HG02588 (cell line): ENCODE results near the gene ALOX12B.
"Not testable (repeated sequence)": the region's sequence is repeated elsewhere in the genome, so short reads cannot be mapped to it uniquely, and the experiment has no call there.

Experiments
- ATAC-seq: cut with Tn5 transposase; IDR thresholded peaks from one replicate; pipeline ENCODE4 v1.9.1; 2021; ENCODE audit warnings: mild to moderate bottlenecking, moderate library complexity; ENCODE audit not compliant: unreplicated experiment

ALOX12B gene

GRCh38 chr17:8067806-8068205, 19.7 kb downstream of the ALOX12B start:
- no peak for ATAC-seq

GRCh38 chr17:8066841-8067775, 20.4 kb downstream of the ALOX12B start:
- ATAC-seq = no peak

GRCh38 chr17:8064561-8065019, 22.9 kb downstream of the ALOX12B start:
- no peak for ATAC-seq

GRCh38 chr17:8063761-8064534, 23.6 kb downstream of the ALOX12B start:
- ATAC-seq = no peak

GRCh38 chr17:8062807-8063483, 24.6 kb downstream of the ALOX12B start:
- ATAC-seq = no peak

- ATAC-seq = no peak
Measured at GRCh38 chr17:8062435-8062806, 25.1 kb downstream of the ALOX12B start.

GRCh38 chr17:8061851-8062250, 25.7 kb downstream of the ALOX12B start:
- ATAC-seq = not testable (repeated sequence)

- no peak for ATAC-seq
Measured at GRCh38 chr17:8060274-8060673, 27.2 kb downstream of the ALOX12B start.

- no peak for ATAC-seq
Measured at GRCh38 chr17:8059131-8059530, 28.4 kb downstream of the ALOX12B start.

GRCh38 chr17:8057691-8058114, 29.8 kb downstream of the ALOX12B start:
- no peak for ATAC-seq

- ATAC-seq = no peak
Measured at GRCh38 chr17:8056976-8057625, 30.4 kb downstream of the ALOX12B start.

- ATAC-seq = no peak
Measured at GRCh38 chr17:8056232-8056975, 31.1 kb downstream of the ALOX12B start.

GRCh38 chr17:8055851-8056231, 31.7 kb downstream of the ALOX12B start:
- no peak for ATAC-seq

GRCh38 chr17:8053600-8053999, 33.9 kb downstream of the ALOX12B start:
- no peak for ATAC-seq

GRCh38 chr17:8052256-8053252, 35.0 kb downstream of the ALOX12B start:
- ATAC-seq = no peak

GRCh38 chr17:8051831-8052230, 35.7 kb downstream of the ALOX12B start:
- no peak for ATAC-seq

GRCh38 chr17:8048736-8049135, 38.8 kb downstream of the ALOX12B start:
- no peak for ATAC-seq

GRCh38 chr17:8048236-8048635, 39.3 kb downstream of the ALOX12B start:
- ATAC-seq = no peak

GRCh38 chr17:8047769-8048110, 39.8 kb downstream of the ALOX12B start:
- ATAC-seq = no peak
